NCI-H2107 treated with DMSO at 0.1 percent for 48 hours (cell line): Measurements from ENCODE around the gene DDO.
A peak's percentile ranks its signal among the peaks of the same experiment; 100 is the strongest.
"Not testable (repeated sequence)": the region's sequence is repeated elsewhere in the genome, so short reads cannot be mapped to it uniquely, and the experiment has no call there.

Source experiments
- DNase-seq: peaks from one replicate; lab custom pipeline; 2025; ENCODE audit not compliant: unreplicated experiment; lab: John Stamatoyannopoulos, UW

Gene DDO

GRCh38 chr6:110369066-110369465 lies 46.3 kb downstream of the DDO start:
- no peak for DNase-seq

- no peak for DNase-seq
Observed at GRCh38 chr6:110368284-110368683, 47.1 kb downstream of the DDO start.

GRCh38 chr6:110367825-110368224 lies 47.5 kb downstream of the DDO start:
- DNase-seq, result no peak

GRCh38 chr6:110366975-110367374 lies 48.4 kb downstream of the DDO start:
- DNase-seq, result no peak

- DNase-seq, result no peak
Observed at GRCh38 chr6:110366256-110366655, 49.1 kb downstream of the DDO start.

- DNase-seq, result no peak
Observed at GRCh38 chr6:110364364-110365105, 50.8 kb downstream of the DDO start.

GRCh38 chr6:110363748-110364147 lies 51.6 kb downstream of the DDO start:
- DNase-seq, result no peak

- DNase-seq, result no peak
Observed at GRCh38 chr6:110360676-110361075, 54.7 kb downstream of the DDO start.

GRCh38 chr6:110359556-110359955 lies 55.8 kb downstream of the DDO start:
- no peak for DNase-seq

GRCh38 chr6:110358553-110359160 lies 56.7 kb downstream of the DDO start:
- DNase-seq, result no peak

GRCh38 chr6:110357664-110358552 lies 57.5 kb downstream of the DDO start, which contains the start of gene METTL24:
Gene METTL24, minus strand, starts transcription at chr6:110358349. Its CDS starts 77 bp downstream, at chr6:110358272.
- no peak for DNase-seq

- no peak for DNase-seq
Observed at GRCh38 chr6:110357298-110357663, 58.1 kb downstream of the DDO start.

GRCh38 chr6:110356778-110357177 lies 58.6 kb downstream of the DDO start:
- DNase-seq, result no peak

- DNase-seq, result no peak
Observed at GRCh38 chr6:110355727-110356126, 59.6 kb downstream of the DDO start.

GRCh38 chr6:110355022-110355421 lies 60.4 kb downstream of the DDO start:
- DNase-seq, result no peak

- DNase-seq, result no peak
Observed at GRCh38 chr6:110354153-110354552, 61.2 kb downstream of the DDO start.

GRCh38 chr6:110353457-110354001 lies 61.8 kb downstream of the DDO start:
- DNase-seq, result no peak

- DNase-seq, result peak; percentile 68
Observed at GRCh38 chr6:110352563-110353262, 62.7 kb downstream of the DDO start.

- DNase-seq, result no peak
Observed at GRCh38 chr6:110351986-110352385, 63.4 kb downstream of the DDO start.

- no peak for DNase-seq
Observed at GRCh38 chr6:110351546-110351945, 63.8 kb downstream of the DDO start.

GRCh38 chr6:110350593-110350992 lies 64.8 kb downstream of the DDO start:
- not testable (repeated sequence) for DNase-seq
